ENCODE measurements around the gene C18orf63.

DNA sequence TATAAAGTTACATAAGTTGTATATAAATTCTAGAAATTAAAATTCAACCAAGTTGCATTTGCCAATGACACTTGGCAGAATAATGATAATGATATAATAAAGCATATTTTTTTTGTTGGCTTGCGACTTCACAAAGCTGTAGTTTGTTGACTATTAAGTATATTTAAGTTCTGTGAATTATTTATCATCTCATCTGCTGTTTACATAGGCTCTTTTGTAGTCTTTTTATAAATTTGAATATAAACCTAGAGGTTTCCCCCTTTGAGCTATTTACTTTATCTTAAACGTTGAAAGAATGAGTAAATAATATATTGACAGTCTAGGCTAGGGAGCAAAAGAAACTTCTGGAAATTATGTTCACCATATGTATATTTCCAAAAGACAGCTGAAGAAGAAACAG, 32.9 kb downstream of the C18orf63 start:
- TF ChIP-seq CTCF (conservative IDR thresholded peaks at IDR 0.05; ENCODE audit: low read length) (no peak), EZH2phosphoT487 (IDR thresholded peaks at IDR 0.05; ENCODE audit: borderline replicate concordance) (no peak)
